Lung (tissue), 12 donors: ENCODE measurements around the gene TLCD3A. TPM values are rescaled to one million over a fixed set of nuclear protein-coding genes. Genes with fewer than 3 reads are reported as not detected.

Experiments
- ATAC-seq: fragments of 200-7000 bp; cut with Tn5 transposase; one replicate; pipeline ENCODE4 v1.9.1; 2020; ENCODE audit warnings: moderate number of reproducible peaks; ENCODE audit not compliant: insufficient read depth, low FRiP score
- DNase-seq, 3 donors: peaks; one replicate each; pipeline ENCODE4 v3.0.0-alpha.2; 2013 to 2017
- H3K27ac ChIP-seq, 2 donors: one replicate each; pipeline ENCODE4 v1.5.1; 2013; ENCODE audit warnings: mild to moderate bottlenecking in 2 of 2, moderate library complexity in 2 of 2, control low read depth in 1 of 2, inconsistent platforms in 1 of 2, low read depth in 1 of 2, low read length in 1 of 2
- H3K27me3 ChIP-seq, 3 donors: one replicate each; pipeline ENCODE4 v1.5.1; 2013; ENCODE audit warnings: low read length in 2 of 3; ENCODE audit not compliant: control insufficient read depth in 3 of 3, insufficient read depth in 3 of 3
- H3K36me3 ChIP-seq, 4 donors: one replicate each; pipeline ENCODE4 v1.5.1; 2013; ENCODE audit warnings: low read length in 4 of 4, mild to moderate bottlenecking in 1 of 4, moderate library complexity in 1 of 4; ENCODE audit not compliant: control insufficient read depth in 4 of 4, insufficient read depth in 4 of 4
- H3K4me1 ChIP-seq, 5 donors: one replicate each; pipeline ENCODE4 v1.5.1; 2013; ENCODE audit warnings: low read length in 5 of 5, mild to moderate bottlenecking in 2 of 5, moderate library complexity in 1 of 5; ENCODE audit not compliant: control insufficient read depth in 5 of 5, insufficient read depth in 5 of 5
- H3K4me3 ChIP-seq: one replicate; pipeline ENCODE4 v1.5.1; 2013; ENCODE audit warnings: mild to moderate bottlenecking, control low read depth, moderate library complexity
- H3K9ac ChIP-seq, 2 donors: one replicate each; pipeline ENCODE4 v1.5.1; 2013; ENCODE audit warnings: low read length in 2 of 2, control low read depth in 1 of 2; ENCODE audit not compliant: insufficient read depth in 1 of 2
- H3K9me3 ChIP-seq, 4 donors: one replicate each; pipeline ENCODE4 v1.5.1; 2013; ENCODE audit warnings: low read length in 3 of 4, mild to moderate bottlenecking in 1 of 4, moderate library complexity in 1 of 4; ENCODE audit not compliant: control insufficient read depth in 4 of 4, insufficient read depth in 3 of 4
- WGBS, 2 donors: extraction: QIAGEN DNeasy Blood & Tissue Kit; methylation state at CpG; one replicate each; pipeline ENCODE4 v1.1.7; 2013; 5-methylcytosine and 5-hydroxymethylcytosine counted together
- polyA plus RNA-seq, 2 donors: library from polyadenylated mRNA; stranded (reverse); fragments of 200-250 nt; gene quantifications; one replicate each; pipeline ENCODE4 v1.2.1, GENCODE V29; 2013
- total RNA-seq, 2 donors: library from RNA; depleted of rRNA in 1 of 2; stranded (reverse); fragments of >200 nt in 1 of 2; gene quantifications; one replicate each; pipeline ENCODE4 v1.2.1, GENCODE V29; 2014 to 2021
- TF ChIP-seq, protein P1 (sequence below): IDR thresholded peaks from 2 replicates; pipeline ENCODE4 v1.5.1; 2012; ENCODE audit warnings: mild to moderate bottlenecking; ENCODE audit errors: control extremely low read depth, extremely low read depth
- donor health status: control.
- donor health status: control.
- donor health status: Bipolar disorder and iron deficiency.
- donor health status: healthy.
- donor health status: DM: yes; HTN: yes; CAD: no.

TLCD3A gene
- total and polyA plus RNA-seq, 4 donors: 8.4 to 16.2 (median 11.0) TPM

DNA sequence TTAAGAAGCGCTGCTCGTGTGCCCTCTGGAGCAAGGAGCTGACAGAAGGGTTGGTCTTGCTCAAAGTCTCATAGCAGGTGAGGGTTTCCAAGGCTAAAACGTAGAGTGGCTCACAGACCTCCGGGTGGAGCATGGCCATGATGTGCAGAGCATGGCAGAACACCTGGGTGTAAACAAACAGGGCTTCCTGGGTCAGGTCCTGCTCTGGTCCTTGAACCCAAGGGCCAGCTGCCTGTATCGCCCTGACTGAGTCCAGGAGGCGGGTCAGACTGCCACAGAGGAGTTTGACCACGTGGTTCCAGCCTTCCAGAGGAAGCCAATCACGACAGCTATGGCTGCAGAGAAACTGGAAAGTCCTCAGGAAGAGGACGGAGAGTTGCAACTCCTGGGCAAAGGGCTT lies 12.5 kb downstream of the TLCD3A start:
- WGBS, 2 donors: 79 to 81% methylated on average over 9 of the region's 9 CpGs
- Histone ChIP-seq H3K4me3 (no peak overlapping the region), H3K4me1 (no peaks in the 10 kb centered on the region), H3K27me3 (no peaks in the 10 kb centered on the region), H3K9ac (no peak overlapping the region), H3K36me3 (peaks cover 0 to 64% (median 50%) of the 10 kb centered on the region in 4 donors), H3K27ac (no peak overlapping the region), H3K9me3 (no peaks in the 10 kb centered on the region)
- TF ChIP-seq, protein P1, sequence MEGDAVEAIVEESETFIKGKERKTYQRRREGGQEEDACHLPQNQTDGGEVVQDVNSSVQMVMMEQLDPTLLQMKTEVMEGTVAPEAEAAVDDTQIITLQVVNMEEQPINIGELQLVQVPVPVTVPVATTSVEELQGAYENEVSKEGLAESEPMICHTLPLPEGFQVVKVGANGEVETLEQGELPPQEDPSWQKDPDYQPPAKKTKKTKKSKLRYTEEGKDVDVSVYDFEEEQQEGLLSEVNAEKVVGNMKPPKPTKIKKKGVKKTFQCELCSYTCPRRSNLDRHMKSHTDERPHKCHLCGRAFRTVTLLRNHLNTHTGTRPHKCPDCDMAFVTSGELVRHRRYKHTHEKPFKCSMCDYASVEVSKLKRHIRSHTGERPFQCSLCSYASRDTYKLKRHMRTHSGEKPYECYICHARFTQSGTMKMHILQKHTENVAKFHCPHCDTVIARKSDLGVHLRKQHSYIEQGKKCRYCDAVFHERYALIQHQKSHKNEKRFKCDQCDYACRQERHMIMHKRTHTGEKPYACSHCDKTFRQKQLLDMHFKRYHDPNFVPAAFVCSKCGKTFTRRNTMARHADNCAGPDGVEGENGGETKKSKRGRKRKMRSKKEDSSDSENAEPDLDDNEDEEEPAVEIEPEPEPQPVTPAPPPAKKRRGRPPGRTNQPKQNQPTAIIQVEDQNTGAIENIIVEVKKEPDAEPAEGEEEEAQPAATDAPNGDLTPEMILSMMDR: no peak
- DNase-seq (no peak), ATAC-seq (no peak)

DNA sequence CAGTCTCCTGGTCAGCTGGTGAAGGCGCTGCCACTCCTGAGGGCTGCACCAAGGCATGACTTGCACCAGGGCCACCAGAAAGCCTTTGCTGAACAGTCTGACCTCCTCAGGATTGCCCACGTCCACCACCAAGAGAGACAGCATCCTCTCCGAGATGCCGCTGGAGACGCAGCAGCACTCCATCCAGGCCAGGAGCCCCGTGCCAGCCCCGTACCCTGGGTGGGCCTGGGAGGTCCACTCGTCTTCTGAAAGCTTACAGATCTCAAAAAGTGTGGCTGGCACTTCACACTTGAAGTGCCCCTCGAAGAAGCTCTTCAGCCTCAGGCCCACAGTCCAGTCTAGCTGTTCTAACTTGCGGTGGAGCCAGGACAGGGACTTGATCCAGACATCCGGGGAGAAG lies 13.0 kb downstream of the TLCD3A start:
- 81 to 91% methylated on average over 11 of the region's 11 CpGs for WGBS, 2 donors
- Histone ChIP-seq H3K36me3 (peaks cover 0 to 59% (median 46%) of the 10 kb centered on the region in 4 donors), H3K4me3 (no peak overlapping the region), H3K27me3 (no peaks in the 10 kb centered on the region), H3K9ac (no peak overlapping the region), H3K9me3 (no peaks in the 10 kb centered on the region), H3K4me1 (peaks cover 0 to 1% (median 0%) of the 10 kb centered on the region in 5 donors), H3K27ac (no peak overlapping the region)
- no peak for DNase-seq
- ATAC-seq: no peak
- TF ChIP-seq, protein P1: no peak

DNA sequence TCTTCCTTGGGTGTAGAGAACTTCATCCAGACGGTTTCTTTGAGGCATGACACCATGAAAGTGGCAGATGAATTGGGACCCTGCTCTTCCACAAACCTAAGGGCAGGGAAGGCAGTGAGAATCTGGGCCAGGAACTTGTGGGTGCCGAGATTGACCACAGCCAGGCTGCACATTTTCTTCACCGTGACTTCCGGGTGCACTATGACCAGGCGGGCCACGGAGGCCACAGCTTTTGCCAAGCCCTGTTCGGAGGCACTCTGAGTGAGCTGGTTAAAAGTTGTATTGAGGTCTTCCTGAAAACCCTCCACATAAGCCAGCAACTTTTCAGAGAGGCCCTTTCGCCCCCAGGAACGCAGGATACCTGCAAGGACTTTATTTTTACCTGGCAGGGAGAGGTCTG lies 13.8 kb downstream of the TLCD3A start:
- DNase-seq (no peak), ATAC-seq (no peak)
- Histone ChIP-seq H3K27ac (no peak overlapping the region), H3K9ac (no peak overlapping the region), H3K9me3 (no peaks in the 10 kb centered on the region), H3K4me3 (no peak overlapping the region), H3K36me3 (peaks cover 0 to 53% (median 39%) of the 10 kb centered on the region in 4 donors), H3K27me3 (no peaks in the 10 kb centered on the region), H3K4me1 (peaks cover 3 to 9% (median 7%) of the 10 kb centered on the region in 5 donors)
- WGBS, 2 donors: 91 to 94% methylated on average over 9 of the region's 9 CpGs
- TF ChIP-seq, protein P1: no peak
